ENCODE data around the gene GNG4.

- no peak for TF ChIP-seq TAF1 (IDR thresholded peaks at IDR 0.05; ENCODE audit: borderline replicate concordance, low read depth, low read length)
- no peak for TF ChIP-seq POLR2A (IDR thresholded peaks at IDR 0.05; ENCODE audit: low read depth, low read length)
Measured at GRCh38 chr1:235510823-235511222, 138.8 kb downstream of the GNG4 start.
